ENCODE data around the gene TSPOAP1. TPM values are rescaled to one million over a fixed set of nuclear protein-coding genes. Genes with fewer than 3 reads are reported as not detected.

The TSPOAP1 gene
- total RNA-seq, 1 experiment from 2014 or later: 7.8 TPM

DNA sequence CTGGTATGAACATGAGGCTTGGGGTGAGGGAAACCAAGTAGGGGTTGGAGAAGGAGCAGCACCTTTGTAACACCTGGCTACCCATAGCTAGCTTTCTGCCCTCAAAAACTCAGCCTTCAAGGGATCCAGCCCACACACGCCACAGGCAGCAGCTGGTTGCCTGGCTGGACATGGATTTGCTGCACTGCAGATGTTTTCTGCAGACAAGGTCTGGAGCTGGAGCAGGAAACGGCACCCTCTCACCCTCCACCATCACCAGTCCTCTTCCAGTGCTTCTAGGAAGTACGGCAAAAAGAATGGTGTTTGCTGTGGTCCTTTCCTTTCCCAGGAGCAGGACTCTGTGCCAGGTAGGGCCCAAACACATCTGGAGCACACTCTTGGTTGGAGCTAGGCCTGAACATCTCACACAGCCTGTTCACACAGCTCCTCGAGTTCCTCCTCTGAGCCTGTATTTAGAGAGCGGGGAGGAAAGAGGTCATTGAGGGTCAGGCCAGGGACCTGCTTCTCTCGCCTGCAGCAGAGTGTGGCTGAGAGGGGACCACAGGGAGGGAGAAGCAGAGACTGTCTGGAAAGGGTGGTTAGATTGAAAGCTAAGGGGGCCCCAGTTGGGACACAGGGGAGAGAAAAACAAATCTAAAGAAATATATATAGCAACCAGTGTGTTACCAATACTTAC, 26.1 kb upstream of the TSPOAP1 start:
- Histone ChIP-seq H3K4me2 (ENCODE audit: low read depth, low read length, poor library complexity, severe bottlenecking) (no peak overlapping the region), H4K20me1 (ENCODE audit: insufficient read depth, low read depth, low read length) (peaks cover 6% of the 10 kb centered on the region; the same call in 1 of the 2 replicates), H3K9me3 (ENCODE audit: low read length) (no peaks in the 10 kb centered on the region), H3K4me3 (ENCODE audit: low read length) (no peak overlapping the region), H2AFZ (ENCODE audit: low read length) (no peak overlapping the region), H3K9me2 (replicated peaks; ENCODE audit: insufficient read depth, low read length) (no peaks in the 10 kb centered on the region), H3K79me2 (ENCODE audit: low read length) (peaks cover 16% of the 10 kb centered on the region), H3K27me3 (ENCODE audit: low read length) (no peaks in the 10 kb centered on the region), H3K27ac (ENCODE audit: low read length) (no peak overlapping the region), H3K4me1 (ENCODE audit: low read length) (peaks cover 19% of the 10 kb centered on the region), H3K36me3 (ENCODE audit: insufficient read depth, low read length) (peaks cover 2% of the 10 kb centered on the region; the same call in 1 of the 2 replicates), H3K9ac (ENCODE audit: low read length) (no peak overlapping the region)
- DNase-seq: no peak

DNA sequence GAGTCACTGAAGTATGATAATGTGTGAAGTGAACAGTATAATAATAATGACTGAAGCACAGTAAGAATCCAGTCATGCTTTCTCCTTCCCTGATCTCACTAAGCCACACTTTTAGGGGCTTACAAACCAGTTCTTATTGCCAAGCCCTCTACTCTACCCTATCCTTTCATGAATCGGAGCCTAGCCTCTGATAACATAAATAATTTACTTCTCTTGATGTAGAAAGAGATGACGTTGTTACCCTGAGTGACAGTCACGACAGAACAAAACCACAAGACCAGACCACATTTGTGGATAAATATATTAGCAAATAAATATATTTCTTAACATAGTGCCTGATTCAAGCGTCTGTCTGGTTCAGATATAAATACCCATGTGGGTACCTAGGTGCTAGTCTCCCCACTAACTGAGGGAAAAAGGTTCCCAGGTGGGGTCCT, 24.8 kb upstream of the TSPOAP1 start:
- Histone ChIP-seq H3K9me3 (ENCODE audit: low read length) (no peaks in the 10 kb centered on the region), H3K4me1 (ENCODE audit: low read length) (peaks cover 22% of the 10 kb centered on the region), H2AFZ (ENCODE audit: low read length) (no peak overlapping the region), H3K4me2 (ENCODE audit: low read depth, low read length, poor library complexity, severe bottlenecking) (peak overlapping the region; percentile 97), H3K9ac (ENCODE audit: low read length) (peak overlapping the region; percentile 96), H4K20me1 (ENCODE audit: insufficient read depth, low read depth, low read length) (peaks cover 6% of the 10 kb centered on the region; the same call in 1 of the 2 replicates), H3K9me2 (replicated peaks; ENCODE audit: insufficient read depth, low read length) (no peaks in the 10 kb centered on the region), H3K79me2 (ENCODE audit: low read length) (peaks cover 28% of the 10 kb centered on the region), H3K4me3 (ENCODE audit: low read length) (peak overlapping the region; percentile 97), H3K27ac (ENCODE audit: low read length) (peak overlapping the region; percentile 78), H3K27me3 (ENCODE audit: low read length) (no peaks in the 10 kb centered on the region), H3K36me3 (ENCODE audit: insufficient read depth, low read length) (peaks cover 15% of the 10 kb centered on the region)
- no peak for DNase-seq

DNA sequence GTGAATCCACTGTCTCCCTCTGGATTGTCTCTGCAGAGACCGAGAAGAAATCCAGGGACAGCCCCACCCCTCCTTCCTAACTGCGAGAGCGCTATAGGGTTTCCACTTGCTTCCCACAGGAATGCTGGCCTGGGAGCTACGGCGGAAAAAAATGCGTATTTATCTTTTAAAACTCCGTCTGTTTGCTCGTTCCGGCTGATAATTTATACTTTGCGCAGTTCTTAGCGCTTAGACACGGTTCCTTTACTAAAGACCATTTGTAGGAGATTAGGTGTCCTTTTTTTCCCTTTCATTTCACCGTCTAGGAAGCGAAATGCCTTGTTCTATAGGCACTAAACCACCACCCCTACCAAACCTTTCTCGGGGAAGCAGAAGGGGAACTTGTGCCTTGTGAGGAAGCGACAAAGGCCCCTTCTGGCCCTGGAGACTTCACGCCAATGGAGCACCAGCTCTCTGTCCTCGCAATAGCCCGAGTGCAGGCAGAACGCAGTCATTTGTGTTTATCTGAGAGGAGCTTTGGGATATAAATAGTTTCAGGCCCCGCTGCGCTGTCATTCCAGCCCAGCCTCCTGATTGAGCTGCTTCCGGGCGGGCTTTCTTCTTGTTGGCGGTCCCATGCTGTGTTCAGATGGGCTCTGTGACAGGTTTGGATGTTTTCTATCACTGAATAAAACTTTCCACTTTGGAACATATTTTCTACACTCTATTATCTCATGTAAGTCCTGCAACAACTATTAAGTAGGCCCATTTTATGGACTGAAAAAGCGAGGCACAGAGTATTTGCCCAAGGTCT, 24.2 kb upstream of the TSPOAP1 start:
- H3K27ac ChIP-seq (ENCODE audit: low read length): peak overlapping the region; percentile 78

DNA sequence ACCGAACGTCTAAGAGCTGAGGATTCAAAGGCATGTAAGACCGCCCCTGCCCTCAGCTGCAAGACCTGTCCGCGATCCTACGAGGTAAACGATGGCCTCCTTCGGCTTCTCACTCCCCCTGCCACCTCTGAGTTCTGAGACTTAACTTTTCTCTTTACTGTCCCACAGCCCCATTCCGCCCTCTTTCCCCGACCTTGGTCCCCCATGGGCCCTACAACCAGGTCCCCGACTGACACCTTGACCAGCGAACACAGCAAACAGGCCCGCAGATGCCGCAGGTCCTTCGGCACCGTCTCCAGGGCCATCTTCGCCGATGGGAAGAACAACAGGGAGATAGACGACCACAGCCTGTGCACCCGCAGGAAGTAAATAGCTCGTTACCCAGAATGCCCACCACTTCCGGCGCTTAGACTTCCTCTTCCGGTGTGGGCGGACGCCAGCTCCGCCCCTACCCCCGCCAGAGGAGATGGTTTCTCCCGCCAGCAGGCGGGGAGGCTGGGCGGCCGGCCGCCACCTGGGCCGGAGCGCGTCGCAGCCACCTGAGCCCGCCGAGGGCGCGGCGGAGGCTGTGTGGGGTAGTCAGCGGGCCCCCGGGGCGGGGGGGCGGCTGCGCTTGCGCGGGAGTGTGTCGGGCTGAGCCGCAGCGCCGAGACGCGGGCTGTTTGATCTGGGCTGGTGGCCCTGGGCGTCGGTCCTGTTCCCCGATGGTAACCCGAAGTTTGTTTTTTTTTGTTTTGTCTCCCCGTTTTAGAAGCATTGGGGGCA, 23.4 kb upstream of the TSPOAP1 start, which contains the start of gene SUPT4H1:
SUPT4H1 (minus strand) TSS at position 371 of the 765 bp plus-strand sequence; CDS start at position 305, 66 bp downstream.
- H3K79me2 ChIP-seq (ENCODE audit: low read length): peaks cover 42% of the 10 kb centered on the region
- H3K4me1 ChIP-seq (ENCODE audit: low read length): peaks cover 22% of the 10 kb centered on the region
- H3K9me3 ChIP-seq (ENCODE audit: low read length): no peaks in the 10 kb centered on the region
- H3K36me3 ChIP-seq (ENCODE audit: insufficient read depth, low read length): peaks cover 29% of the 10 kb centered on the region
- peak within 1 kb of the TSS; percentile 97 for H3K4me2 ChIP-seq (ENCODE audit: low read depth, low read length, poor library complexity, severe bottlenecking)
- H3K4me3 ChIP-seq (ENCODE audit: low read length): peak within 1 kb of the TSS; percentile 97
- H2AFZ ChIP-seq (ENCODE audit: low read length): no peak within 1 kb of the TSS
- H3K9me2 ChIP-seq (replicated peaks; ENCODE audit: insufficient read depth, low read length): no peaks in the 10 kb centered on the region
- DNase-seq: peak; percentile 98
- H3K27me3 ChIP-seq (ENCODE audit: low read length): no peaks in the 10 kb centered on the region
- peak within 1 kb of the TSS; percentile 78 for H3K27ac ChIP-seq (ENCODE audit: low read length)
- peaks cover 6% of the 10 kb centered on the region; the same call in 1 of the 2 replicates for H4K20me1 ChIP-seq (ENCODE audit: insufficient read depth, low read depth, low read length)
- H3K9ac ChIP-seq (ENCODE audit: low read length): peak within 1 kb of the TSS; percentile 96

More for the DNA sequence above, 24.2 kb upstream of the TSPOAP1 start:
- Histone ChIP-seq H3K4me2 (ENCODE audit: low read depth, low read length, poor library complexity, severe bottlenecking) (peak overlapping the region; percentile 97), H3K9me2 (replicated peaks; ENCODE audit: insufficient read depth, low read length) (no peaks in the 10 kb centered on the region), H3K4me3 (ENCODE audit: low read length) (peak overlapping the region; percentile 97), H3K79me2 (ENCODE audit: low read length) (peaks cover 35% of the 10 kb centered on the region), H3K36me3 (ENCODE audit: insufficient read depth, low read length) (peaks cover 21% of the 10 kb centered on the region), H3K4me1 (ENCODE audit: low read length) (peaks cover 22% of the 10 kb centered on the region), H3K9ac (ENCODE audit: low read length) (peak overlapping the region; percentile 96), H4K20me1 (ENCODE audit: insufficient read depth, low read depth, low read length) (peaks cover 6% of the 10 kb centered on the region; the same call in 1 of the 2 replicates), H2AFZ (ENCODE audit: low read length) (no peak overlapping the region), H3K9me3 (ENCODE audit: low read length) (no peaks in the 10 kb centered on the region), H3K27me3 (ENCODE audit: low read length) (no peaks in the 10 kb centered on the region)
- DNase-seq: peak; percentile 79

DNA sequence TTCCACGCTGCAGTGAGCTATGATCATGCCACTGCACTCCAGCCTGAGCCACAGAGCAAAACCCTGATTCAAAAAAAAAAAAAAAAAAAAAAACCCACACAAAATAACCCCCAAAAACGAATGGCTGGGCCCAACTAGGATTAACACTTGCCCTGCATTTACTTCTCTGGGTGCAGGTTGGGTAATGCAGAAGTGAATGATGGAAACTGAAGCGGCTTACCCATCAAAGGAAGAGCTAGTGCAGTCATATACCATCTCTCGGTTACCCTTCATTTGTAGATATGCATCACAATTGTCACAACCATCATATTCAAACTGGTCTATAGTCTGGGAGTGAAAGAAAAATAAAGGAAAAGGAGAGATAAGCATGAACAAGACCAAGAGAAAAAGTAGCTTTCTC, 22.6 kb upstream of the TSPOAP1 start:
- no peak overlapping the region for H2AFZ ChIP-seq (ENCODE audit: low read length)

DNA sequence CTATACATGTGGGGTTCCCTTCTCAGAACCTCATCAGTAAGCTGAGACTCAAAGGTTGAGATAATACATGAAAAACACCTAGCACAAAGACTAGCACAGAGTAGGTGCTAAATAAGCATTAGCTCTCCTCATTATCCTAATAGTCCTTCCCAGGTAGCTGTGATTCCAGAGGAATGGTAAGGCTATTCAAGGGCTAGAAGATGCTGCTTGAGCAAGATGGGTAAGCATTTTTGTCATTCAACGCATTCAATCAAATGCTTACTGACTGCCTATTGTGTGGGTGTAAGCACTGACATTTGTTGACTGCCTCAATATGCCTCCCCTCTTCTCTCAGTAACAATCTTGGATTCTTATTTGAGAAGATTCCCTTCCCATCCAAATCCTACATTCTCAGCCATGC, 19.4 kb upstream of the TSPOAP1 start:
- no peaks in the 10 kb centered on the region for H3K9me2 ChIP-seq (replicated peaks; ENCODE audit: insufficient read depth, low read length)
- no peaks in the 10 kb centered on the region for H3K27me3 ChIP-seq (ENCODE audit: low read length)
- H3K9me3 ChIP-seq (ENCODE audit: low read length): no peaks in the 10 kb centered on the region
- peaks cover 46% of the 10 kb centered on the region for H3K36me3 ChIP-seq (ENCODE audit: insufficient read depth, low read length)
- peaks cover 53% of the 10 kb centered on the region for H3K79me2 ChIP-seq (ENCODE audit: low read length)
- no peak for DNase-seq
- H3K4me1 ChIP-seq (ENCODE audit: low read length): peaks cover 47% of the 10 kb centered on the region
- no peak overlapping the region for H3K9ac ChIP-seq (ENCODE audit: low read length)
- H3K27ac ChIP-seq (ENCODE audit: low read length): no peak overlapping the region
- H4K20me1 ChIP-seq (ENCODE audit: insufficient read depth, low read depth, low read length): peaks cover 6% of the 10 kb centered on the region; the same call in 1 of the 2 replicates
- no peak overlapping the region for H3K4me2 ChIP-seq (ENCODE audit: low read depth, low read length, poor library complexity, severe bottlenecking)
- H2AFZ ChIP-seq (ENCODE audit: low read length): no peak overlapping the region
- no peak overlapping the region for H3K4me3 ChIP-seq (ENCODE audit: low read length)

More for the DNA sequence above, 22.6 kb upstream of the TSPOAP1 start:
- Histone ChIP-seq H3K9ac (ENCODE audit: low read length) (peak overlapping the region; percentile 96), H3K27ac (ENCODE audit: low read length) (peak overlapping the region; percentile 73), H3K36me3 (ENCODE audit: insufficient read depth, low read length) (peaks cover 37% of the 10 kb centered on the region), H3K4me1 (ENCODE audit: low read length) (peaks cover 22% of the 10 kb centered on the region), H3K9me2 (replicated peaks; ENCODE audit: insufficient read depth, low read length) (no peaks in the 10 kb centered on the region), H3K27me3 (ENCODE audit: low read length) (no peaks in the 10 kb centered on the region), H3K4me2 (ENCODE audit: low read depth, low read length, poor library complexity, severe bottlenecking) (peak overlapping the region; percentile 97), H4K20me1 (ENCODE audit: insufficient read depth, low read depth, low read length) (peaks cover 6% of the 10 kb centered on the region; the same call in 1 of the 2 replicates), H3K79me2 (ENCODE audit: low read length) (peaks cover 47% of the 10 kb centered on the region), H3K9me3 (ENCODE audit: low read length) (no peaks in the 10 kb centered on the region), H3K4me3 (ENCODE audit: low read length) (peak overlapping the region; percentile 97)
- DNase-seq: peak; percentile 54

DNA sequence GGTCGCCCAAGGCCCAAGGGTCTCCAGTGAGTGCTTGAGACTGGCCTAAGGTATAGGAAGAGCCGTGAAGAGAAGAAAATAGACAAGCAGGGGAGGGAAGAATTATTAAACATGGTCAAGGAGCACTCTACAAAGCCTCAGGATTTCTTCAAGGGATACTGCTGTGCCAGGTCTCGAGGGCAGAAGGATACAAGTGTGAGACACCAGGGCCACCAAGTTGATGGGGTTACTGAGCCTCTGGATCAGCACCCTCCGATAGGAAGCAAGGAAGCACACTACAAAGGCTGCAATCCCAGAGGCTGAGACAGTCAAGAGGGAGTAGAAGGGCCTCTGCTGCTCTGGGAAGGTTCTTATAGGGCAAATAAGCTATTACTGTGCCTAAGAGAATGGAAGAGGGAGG, 16.9 kb upstream of the TSPOAP1 start:
- Histone ChIP-seq H4K20me1 (ENCODE audit: insufficient read depth, low read depth, low read length) (no peaks in the 10 kb centered on the region), H3K79me2 (ENCODE audit: low read length) (peaks cover 38% of the 10 kb centered on the region), H2AFZ (ENCODE audit: low read length) (no peak overlapping the region), H3K36me3 (ENCODE audit: insufficient read depth, low read length) (peaks cover 46% of the 10 kb centered on the region), H3K27ac (ENCODE audit: low read length) (peak overlapping the region; percentile 100), H3K4me3 (ENCODE audit: low read length) (0 out of 2 replicates have a peak overlapping the region, but pooled peaks have one; percentile 59), H3K9ac (ENCODE audit: low read length) (peak overlapping the region; percentile 83), H3K9me2 (replicated peaks; ENCODE audit: insufficient read depth, low read length) (no peaks in the 10 kb centered on the region), H3K4me1 (ENCODE audit: low read length) (peaks cover 44% of the 10 kb centered on the region), H3K4me2 (ENCODE audit: low read depth, low read length, poor library complexity, severe bottlenecking) (peak overlapping the region; percentile 74), H3K27me3 (ENCODE audit: low read length) (no peaks in the 10 kb centered on the region), H3K9me3 (ENCODE audit: low read length) (no peaks in the 10 kb centered on the region)
- no peak for DNase-seq

All from Karpas-422 (cell line).